ENCODE measurements around the gene PAPPA2.

Gene PAPPA2

DNA sequence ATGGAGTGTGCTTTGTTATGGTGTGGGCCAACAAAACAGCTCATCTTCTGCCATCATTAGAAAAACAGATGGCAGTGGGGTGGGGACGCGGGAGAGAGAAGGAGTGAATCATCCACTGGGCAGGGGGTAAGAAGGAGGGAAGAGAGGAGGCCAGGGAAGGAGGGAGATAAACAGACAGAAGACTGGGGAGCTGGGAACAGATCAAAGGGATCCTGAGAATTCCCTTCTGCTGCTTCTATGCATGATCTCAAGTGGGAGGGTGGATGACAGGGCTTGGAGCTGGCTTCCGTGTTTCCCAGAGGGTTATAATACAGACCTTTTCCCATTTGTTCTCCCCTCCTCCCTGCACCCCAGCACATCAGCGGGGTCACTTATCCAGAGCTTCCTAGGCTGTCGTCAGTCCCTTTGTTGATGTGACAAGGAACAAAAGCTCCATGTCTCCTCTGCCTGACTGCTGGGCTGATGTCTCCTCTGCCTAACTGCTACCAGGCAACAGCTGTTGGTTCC is 338.6 kb downstream of the PAPPA2 start:
- DNase-seq (ENCODE audit: low read depth in 2 of 2, low spot score in 1 of 2), result no peak

DNA sequence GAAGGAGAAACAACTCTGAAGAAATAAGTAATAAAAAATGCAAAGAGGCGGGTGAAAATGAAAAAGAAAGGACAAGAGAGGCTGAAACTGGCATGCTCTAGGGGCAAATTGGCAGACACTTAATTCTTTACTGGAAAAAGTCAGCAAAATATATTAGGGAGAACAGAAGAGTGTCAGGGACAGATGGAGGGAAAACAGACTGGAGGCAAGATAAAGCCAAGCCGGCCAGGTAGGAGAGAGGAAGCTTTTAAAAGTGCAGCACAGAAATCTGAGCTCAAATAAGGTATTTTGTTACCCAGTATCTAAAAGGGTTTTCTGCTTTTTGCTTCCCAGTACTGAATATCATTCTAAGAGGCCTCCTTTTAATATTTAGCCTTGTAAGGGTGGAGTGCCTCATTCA is 339.3 kb downstream of the PAPPA2 start:
- no peak for DNase-seq (ENCODE audit: low read depth in 2 of 2, low spot score in 1 of 2)

DNA sequence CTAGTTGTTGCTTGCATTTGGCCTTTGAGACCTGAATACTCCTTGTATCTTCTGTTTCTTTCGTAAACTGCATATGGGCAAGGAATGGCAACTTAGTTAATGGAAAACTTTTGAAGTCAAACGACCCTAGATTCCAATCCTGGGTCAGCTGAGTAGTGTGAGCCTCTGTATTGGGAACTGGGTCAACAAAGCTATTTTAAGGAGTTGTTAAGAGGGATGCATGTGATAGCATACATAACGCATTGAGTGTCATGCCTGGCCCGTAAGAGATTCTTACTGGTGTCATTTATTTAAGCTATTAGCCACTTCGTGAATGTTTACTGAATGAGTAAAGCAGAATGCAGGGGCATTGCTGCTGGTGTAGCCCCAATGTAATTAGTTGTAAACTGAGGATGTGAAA is 340.1 kb downstream of the PAPPA2 start:
- DNase-seq (ENCODE audit: low read depth in 2 of 2, low spot score in 1 of 2), result no peak

DNA sequence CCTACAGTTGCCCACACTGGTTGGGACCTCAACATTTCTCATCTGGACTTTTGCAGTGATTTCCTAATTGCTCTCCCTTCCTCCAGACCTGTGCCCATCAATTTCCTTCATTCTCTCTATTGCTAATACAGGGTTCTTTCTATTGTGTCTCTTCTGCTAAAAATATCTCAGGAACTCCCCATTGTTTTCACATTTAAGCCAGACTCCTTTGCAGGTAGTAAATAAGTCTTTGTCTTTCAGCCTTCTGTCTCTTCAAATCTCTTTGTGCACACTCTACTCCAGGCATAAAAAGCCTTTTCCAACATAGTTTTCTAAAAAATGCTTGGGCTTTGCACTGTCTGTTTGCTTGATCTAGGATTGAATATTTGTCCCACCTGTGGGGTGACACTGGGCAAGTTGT is 340.6 kb downstream of the PAPPA2 start:
- DNase-seq (ENCODE audit: low read depth in 2 of 2, low spot score in 1 of 2), result no peak

DNA sequence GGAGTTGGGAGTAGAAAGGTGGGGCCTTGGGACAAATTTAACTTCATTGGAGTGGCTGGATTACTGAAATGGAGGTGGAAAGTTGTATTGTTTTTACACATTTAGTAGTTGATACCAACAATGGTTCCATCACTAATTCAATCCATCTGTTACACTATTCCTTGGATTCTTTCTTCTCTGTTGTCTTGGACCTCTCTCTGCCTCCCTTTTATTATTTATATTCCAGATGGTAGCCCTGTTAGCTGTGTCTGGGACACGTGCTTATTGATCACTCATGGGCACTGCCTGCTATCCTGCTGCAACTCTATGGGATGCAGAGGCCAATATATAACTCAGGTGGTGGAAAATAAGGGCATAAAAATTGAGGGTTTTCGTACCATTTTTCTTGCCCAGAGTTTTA is 346.3 kb downstream of the PAPPA2 start:
- DNase-seq (ENCODE audit: low read depth in 2 of 2, low spot score in 1 of 2), result no peak

DNA sequence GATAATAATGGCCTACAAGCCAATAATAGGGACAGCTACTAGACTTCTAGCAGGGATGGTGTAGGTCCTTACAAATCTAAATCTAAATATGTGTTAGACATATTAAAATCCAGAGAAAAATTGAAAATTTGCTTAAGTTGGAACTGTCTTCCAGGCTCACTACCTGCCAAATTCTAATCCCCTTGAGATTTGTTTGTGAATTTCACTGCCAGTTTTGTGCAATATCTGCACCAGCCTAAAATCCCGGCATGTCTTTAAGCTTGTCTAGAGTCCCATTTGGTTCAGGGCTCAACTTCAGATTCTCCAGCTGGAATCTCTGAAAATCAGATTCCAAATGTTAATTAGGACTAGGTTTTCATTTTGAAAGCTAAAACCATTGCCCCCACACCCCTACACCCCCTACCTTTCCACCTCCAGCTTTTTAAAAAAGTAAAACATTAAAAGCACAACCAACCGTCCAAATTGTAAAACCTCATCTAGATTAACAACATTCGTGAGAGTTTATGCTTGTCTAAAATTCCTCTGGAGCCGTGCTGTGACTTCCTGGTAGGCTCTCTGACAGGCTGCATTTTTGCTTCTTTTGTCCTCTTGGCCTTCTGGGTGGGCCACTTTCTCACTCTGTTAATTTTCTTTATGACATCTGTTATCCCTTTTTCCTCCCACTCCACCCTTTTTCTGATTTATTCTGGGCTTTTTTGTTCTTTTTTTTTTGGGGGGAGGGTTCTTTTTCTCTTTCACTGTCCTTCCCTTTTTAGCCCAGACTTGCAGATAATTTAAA is 348.7 kb downstream of the PAPPA2 start:
- DNase-seq (ENCODE audit: low read depth in 2 of 2, low spot score in 1 of 2), result no peak

DNA sequence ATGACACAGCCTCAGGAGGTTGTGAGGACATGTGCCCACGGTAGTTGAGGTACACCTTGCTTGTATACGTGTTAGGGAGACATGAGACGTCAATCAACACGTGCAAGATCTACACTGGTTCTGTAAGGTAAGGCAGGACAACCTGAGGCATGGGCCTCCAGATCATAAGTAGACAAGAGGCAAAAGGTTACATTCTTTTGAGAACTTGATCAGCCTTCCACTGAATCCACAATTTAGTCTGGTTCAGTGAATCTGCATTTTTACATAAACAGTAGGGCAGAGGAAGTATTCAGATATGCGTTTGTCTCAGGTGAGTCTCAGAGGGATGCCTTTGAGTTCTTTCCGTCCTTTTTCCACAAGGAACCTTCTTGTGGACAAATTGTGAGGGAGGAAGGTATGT is 352.6 kb downstream of the PAPPA2 start:
- DNase-seq (ENCODE audit: low read depth in 2 of 2, low spot score in 1 of 2), result no peak

DNA sequence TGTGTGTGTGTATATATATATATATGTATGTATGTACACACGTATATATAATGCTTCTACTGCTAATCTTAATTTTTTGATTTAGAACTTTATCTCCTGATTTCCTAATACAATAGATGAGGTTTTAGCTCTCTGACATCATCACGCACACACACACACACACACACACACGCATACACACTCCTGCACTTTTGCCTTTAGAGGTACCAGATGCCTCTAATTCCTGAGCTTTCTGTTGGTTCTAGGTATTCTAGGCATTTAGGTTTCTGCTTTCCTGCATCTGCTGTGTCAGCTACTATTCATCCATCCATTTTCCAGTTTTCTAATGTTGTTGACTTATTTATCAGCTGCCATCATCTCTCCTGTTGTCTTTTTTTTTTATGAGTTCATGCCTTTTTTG is 353.3 kb downstream of the PAPPA2 start:
- DNase-seq (ENCODE audit: low read depth in 2 of 2, low spot score in 1 of 2), result no peak

DNA sequence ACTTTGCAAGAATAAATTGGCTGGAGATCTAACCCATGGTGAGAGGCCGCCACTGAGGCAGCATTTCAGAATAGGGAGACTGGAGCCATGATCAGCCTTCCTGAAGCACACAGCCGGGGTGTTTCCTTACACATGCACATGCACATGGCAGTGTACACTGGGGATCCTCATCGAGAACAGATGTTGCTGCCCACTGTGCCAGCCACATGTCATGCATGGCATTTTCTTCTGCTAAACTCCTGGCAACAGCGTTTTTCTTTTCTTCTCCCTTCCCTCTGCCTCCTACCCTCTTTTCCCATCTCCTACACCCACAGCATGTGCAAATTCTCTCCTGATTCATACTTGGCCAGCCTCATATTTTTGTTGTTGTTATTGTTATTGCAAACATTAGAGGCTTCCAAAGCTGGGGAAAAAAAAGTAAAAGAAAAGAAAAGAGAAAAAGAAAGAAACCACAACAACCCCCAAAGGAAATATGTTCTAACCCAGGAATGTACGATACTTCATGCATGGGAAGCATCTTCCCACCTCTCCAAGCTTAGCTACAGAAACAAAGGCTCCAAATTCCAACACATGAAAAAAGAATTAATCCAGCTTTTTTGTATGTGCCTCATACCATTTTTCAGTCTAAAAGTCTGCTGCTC is 357.5 kb downstream of the PAPPA2 start:
- no peak for DNase-seq (ENCODE audit: low read depth in 2 of 2, low spot score in 1 of 2)

DNA sequence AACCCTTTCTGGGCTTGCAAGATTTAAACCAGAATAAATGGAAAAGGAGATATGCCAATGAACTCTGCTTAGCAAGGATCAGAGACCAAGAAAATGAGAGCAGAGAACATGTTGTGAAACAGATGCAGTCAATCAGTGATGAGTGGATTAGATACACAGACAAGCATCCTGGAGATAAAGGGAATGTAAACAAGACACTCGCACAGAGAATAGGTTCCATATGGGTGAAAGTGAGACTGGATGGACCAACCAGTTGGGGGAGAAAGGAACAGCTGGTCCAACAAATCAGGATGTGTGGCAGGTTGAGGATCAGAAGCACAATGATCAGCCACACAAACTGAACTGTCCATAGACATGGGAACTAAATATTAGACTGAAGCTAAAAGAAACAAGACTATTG is 363.3 kb downstream of the PAPPA2 start:
- no peak for DNase-seq (ENCODE audit: low read depth in 2 of 2, low spot score in 1 of 2)

DNA sequence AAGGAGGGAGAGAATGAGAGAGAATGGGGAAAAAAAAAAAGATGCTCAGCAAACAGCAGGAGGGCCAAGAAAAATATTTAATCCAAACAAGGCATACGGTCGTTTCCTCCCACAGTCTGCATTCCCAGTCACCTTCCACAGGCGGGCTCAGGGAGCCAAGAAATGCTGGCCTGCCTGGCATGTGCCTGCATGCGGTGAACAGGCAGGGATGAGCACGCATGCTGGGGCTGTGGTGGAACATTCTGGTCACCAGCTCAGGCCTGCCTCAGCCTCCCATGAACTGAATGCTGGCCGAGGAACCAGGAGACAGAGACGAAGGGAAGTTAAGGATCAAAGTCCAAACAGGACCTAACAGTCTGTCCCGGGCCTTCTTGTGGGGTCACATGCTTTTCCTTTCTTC is 366.3 kb downstream of the PAPPA2 start:
- no peak for DNase-seq (ENCODE audit: low read depth in 2 of 2, low spot score in 1 of 2)

DNA sequence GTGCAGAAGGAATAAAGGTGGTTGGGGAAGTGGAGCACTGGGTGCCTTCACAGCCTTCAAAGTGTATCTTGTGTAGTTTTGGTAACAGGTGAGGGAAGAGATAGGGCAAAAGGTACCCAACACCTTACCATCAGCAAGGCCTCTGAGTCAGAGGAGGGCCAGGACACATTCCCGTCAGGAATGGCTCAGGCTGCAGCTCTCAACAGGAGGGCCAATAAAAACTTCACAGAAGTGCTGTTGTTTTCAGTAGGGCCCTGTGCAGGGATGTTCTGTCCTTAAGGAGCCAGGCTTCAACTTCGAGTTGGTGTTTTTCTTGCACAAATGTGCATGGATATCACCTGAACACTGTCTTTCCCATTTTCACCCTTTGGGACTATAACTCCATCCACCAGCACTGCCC is 368.2 kb downstream of the PAPPA2 start:
- DNase-seq (ENCODE audit: low read depth in 2 of 2, low spot score in 1 of 2), result no peak

DNA sequence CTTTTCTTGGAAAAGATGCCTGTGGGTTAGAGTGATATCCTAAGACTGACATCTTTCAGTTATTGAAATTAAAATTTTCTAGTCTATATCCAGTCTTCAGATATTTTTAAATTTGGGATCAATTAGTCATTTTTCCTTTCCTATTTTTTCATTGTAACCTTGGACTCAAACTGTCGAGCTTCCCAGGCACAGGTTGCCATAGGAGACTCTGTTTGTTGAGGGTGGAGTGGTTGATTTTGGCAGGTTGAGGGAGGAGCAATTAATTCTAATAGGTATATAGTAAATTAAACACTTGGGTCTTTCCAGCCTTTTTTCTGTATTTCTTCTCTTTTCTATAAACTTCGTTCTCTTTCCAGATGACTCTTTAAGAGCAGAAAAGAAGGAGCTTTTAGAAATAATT is 374.7 kb downstream of the PAPPA2 start:
- no peak for DNase-seq (ENCODE audit: low read depth in 2 of 2, low spot score in 1 of 2)

DNA sequence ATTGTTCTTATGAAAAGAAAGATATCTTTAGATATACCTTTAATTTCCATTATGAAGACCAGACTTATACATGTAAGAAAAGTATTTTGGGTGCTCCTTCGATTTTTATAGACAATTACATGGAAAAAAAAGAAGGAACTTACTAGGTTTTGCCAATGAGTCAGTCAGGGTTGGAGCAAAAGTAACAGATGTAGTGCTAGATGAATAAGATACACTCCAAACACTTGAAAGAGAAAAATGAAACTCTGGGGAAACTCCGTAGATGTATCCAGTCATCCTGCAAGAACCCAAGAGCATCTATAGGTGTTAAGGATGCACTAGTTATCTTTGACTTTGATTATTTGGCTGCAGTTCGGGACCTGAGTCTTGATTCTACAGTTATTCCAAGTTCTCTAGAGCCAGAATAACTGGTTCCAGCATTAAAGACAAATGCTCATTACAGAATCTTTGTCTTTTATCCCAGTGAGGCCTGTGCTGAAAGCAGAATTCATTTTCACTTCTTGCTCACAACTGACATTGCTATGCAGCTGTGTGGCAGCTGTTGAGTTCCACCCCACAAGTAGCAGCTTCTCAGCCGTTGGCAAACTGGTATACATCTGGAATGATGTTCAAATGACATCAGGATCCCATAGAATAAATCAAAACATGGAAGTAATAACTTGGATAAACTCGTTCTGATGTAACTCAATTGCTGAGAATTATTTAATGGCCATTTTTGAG is 375.5 kb downstream of the PAPPA2 start:
- no peak for DNase-seq (ENCODE audit: low read depth in 2 of 2, low spot score in 1 of 2)

DNA sequence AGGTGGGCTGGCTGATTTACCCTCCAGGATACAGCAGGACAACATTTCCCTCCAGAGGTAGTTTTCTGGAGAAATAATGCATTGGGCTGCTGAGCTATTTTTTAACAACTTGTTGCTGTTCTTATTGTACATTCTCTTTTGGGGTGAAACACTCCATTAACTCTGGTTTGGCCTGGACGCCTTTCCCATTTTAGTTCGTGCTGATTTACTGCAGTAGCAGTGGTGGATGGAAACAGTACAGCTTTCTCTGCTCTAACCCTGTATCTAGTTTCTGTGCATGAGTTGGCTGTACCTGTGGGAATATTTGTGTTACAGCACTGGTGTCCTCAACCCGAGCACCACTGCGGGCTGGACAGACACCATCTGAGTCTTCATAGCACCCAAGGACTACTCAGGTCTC is 376.2 kb downstream of the PAPPA2 start:
- no peak for DNase-seq (ENCODE audit: low read depth in 2 of 2, low spot score in 1 of 2)

DNA sequence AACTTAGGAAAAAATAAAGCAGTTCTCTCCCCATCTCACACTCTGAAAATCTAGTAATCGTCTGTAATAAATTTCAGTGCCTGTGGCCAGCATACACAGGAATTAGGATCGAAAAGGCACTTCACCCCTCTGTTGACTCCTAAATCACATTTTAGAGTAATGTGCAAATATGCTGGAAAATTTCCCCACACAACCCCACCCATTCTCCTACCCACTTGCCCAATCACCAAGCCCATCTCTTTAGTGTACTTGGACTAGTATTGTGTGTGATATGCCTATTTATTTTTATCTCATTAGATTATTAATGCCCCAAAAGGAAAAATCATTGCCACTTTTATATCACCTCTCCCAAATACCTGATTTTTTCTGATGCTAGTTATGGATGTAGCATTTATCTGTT is 378.3 kb downstream of the PAPPA2 start:
- DNase-seq (ENCODE audit: low read depth in 2 of 2, low spot score in 1 of 2), result no peak

DNA sequence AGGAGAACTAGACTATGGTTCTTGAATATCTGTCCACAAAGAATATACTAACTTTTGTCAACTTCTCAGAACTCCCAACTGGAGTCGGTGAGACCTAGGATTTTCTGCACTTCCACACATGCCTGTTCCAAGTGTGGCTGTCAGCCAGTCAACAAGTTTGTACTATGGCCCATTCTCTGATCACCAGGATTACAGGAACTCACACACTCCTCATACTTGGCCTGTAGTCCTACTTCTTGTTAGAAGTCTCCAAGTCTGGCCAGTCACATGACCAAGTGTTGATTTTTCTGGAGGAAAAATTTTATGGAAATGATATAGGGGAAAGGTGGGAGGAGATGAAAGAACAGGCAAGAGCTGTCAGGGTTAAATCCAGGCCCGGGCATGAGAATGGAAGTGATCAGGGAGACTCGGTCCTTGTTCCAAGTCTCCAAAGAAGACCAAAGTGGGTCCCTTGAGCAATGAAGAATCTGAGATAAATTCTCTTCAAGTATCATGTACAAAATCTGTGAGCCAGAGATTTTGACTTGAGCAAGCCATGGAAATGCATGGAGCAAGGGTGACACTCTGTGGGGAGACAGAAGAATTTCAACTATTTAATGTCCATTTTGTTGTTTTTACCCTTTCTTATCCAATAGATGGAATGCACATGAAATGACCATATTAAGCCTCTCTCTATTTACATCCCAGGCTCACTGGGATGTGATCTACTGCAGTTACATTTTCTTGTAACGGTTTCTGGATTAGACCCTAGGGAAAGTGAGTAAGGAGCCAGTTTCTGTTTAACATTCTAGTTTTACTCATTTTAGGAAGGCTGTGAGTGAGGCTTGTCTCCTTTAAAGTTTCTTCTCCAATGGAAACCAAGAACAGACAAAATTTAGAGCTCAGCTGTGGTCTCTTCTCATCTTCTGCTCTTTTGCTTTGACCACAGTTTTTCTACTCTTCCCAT is 380.6 kb downstream of the PAPPA2 start:
- DNase-seq (ENCODE audit: low read depth in 2 of 2, low spot score in 1 of 2), result no peak

DNA sequence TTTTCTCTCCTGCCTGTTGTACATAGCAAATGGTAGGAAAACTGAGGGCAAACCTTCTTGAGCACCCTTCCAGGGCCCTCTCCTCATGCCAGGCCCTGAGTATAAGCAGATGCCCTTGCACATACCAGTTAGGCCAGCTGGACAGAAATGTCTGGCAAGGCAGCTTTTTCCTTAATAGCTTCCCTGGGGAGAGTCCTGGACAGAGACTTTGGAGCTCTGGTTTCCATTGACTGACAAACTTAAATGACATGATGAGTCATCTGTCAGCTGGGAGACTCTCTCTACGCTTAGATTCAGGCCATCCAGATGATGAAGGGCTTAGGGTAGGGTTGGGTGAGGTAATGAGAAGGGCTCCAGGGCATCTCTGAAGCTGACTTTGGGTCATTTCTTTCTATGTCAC is 384.1 kb downstream of the PAPPA2 start:
- no peak for DNase-seq (ENCODE audit: low read depth in 2 of 2, low spot score in 1 of 2)

DNA sequence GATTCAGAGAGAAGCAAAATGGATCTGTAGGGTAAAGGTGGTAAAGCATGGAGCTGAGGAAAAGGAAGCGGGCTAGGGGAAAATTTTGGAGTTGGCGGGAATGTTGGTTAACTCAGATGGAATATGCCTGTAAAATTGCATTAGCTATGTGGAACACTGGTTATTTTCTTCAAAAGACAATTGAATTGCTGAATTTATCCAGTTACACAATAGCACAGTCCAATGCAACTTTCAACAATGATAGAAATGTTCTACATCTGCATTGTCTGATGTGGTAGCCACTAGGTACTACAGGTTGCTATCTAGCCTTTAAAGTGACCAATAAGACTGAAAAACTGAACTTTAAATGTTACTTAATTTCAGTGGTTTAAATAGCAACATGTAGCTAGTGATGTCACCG is 386.3 kb downstream of the PAPPA2 start:
- no peak for DNase-seq (ENCODE audit: low read depth in 2 of 2, low spot score in 1 of 2)

DNA sequence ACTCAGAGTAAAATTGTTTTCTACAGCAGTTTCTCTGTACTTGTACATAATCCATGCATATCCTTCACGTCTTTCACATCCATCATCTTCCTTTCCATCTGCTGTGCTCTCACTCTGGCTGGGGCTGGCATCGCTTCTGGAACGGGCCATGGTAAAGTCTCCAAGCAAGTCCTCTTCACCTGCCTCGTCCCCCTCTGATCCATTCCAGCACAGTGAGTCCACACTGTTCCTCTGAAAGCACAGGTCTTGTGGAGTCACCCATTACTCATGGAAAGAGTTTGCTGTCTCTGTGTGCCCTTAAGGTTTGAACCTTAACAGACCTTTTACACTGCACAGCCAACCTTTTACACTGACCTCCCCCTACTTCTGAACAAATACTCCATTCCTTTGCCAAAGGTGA is 387.9 kb downstream of the PAPPA2 start:
- DNase-seq (ENCODE audit: low read depth in 2 of 2, low spot score in 1 of 2), result no peak

DNA sequence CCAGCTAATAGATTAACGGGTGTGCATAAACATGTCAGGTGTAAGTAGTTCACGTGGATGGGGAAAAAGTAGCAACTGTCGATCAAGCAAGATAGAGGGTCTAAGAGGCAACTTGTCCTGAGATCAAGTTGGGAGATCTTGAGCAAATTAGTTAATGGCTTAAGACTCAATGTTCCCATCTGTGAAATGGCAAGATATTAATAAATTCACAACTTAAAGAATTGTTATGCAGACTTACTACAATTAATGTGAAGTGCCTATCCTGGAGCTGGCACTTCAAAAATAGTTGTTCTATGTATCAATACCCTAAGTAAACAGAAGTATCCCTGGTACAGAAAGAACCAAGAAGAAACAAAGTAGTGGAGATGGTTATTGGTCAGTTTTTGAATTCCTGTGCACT is 389.1 kb downstream of the PAPPA2 start:
- no peak for DNase-seq (ENCODE audit: low read depth in 2 of 2, low spot score in 1 of 2)

Measured in stimulated activated CD8-positive, alpha-beta memory T cell treated with anti-CD3 and anti-CD28 coated beads, Interleukin-4, amount 100 ng/mL, for 4 hours (primary cell).